ENCODE results near the gene WWC2.

GRCh38 chr4:183161630-183162029, 62.6 kb downstream of the WWC2 start:
- TF ChIP-seq EZH2 (IDR thresholded peaks at IDR 0.05; ENCODE audit: insufficient read depth, poor library complexity, severe bottlenecking) (no peak), EZH2phosphoT487 (IDR thresholded peaks at IDR 0.05; ENCODE audit: insufficient read depth, low read depth) (no peak)
